GM23338 (cell line): Measurements from ENCODE around the gene DENND4A. TPM values are rescaled to one million over a fixed set of nuclear protein-coding genes. Genes with fewer than 3 reads are reported as not detected.

Experiments used
- ATAC-seq: fragments of 200-7000 bp; cut with Tn5 transposase; 3 replicates; pipeline ENCODE4 v1.9.1; 2020
- DNase-seq: peaks from one replicate; pipeline ENCODE4 v3.0.0-alpha.2; 2015; ENCODE audit warnings: low spot score
- H2AFZ ChIP-seq: fragments of 200-600 bp; sonication (generic); 2 replicates; pipeline ENCODE4 v1.8.0; 2016; ENCODE audit warnings: antibody characterized with exemption, mild to moderate bottlenecking, moderate library complexity
- H3F3A ChIP-seq: fragments of 200-600 bp; sonication (generic); replicated peaks from 2 replicates; pipeline ENCODE4 v1.8.0; 2017; ENCODE audit warnings: antibody characterized with exemption, mixed run types, low read depth
- H3K27ac ChIP-seq: fragments of 200-600 bp; sonication (generic); 2 replicates; pipeline ENCODE4 v1.6.1; 2016; ENCODE audit warnings: low read depth
- H3K27me3 ChIP-seq: fragments of 200-600 bp; sonication (generic); 2 replicates; pipeline ENCODE4 v1.8.0; 2016; ENCODE audit warnings: mild to moderate bottlenecking, mixed run types, moderate library complexity; ENCODE audit not compliant: insufficient read depth
- H3K36me3 ChIP-seq: fragments of 200-600 bp; sonication (generic); 2 replicates; pipeline ENCODE4 v1.8.0; 2016; ENCODE audit warnings: mild to moderate bottlenecking; ENCODE audit not compliant: insufficient read depth
- H3K4me1 ChIP-seq: fragments of 200-600 bp; sonication (generic); 2 replicates; pipeline ENCODE4 v1.8.0; 2016; ENCODE audit warnings: mild to moderate bottlenecking, moderate library complexity; ENCODE audit not compliant: insufficient read depth
- H3K4me2 ChIP-seq: fragments of 200-600 bp; sonication (generic); 2 replicates; pipeline ENCODE4 v1.7.1; 2017; ENCODE audit warnings: mixed run types
- H3K4me3 ChIP-seq: fragments of 200-600 bp; sonication (generic); 2 replicates; pipeline ENCODE4 v1.6.1; 2016; ENCODE audit warnings: mixed run types
- H3K79me2 ChIP-seq: fragments of 200-600 bp; sonication (generic); replicated peaks from 2 replicates; pipeline ENCODE4 v1.8.0; 2017; ENCODE audit warnings: mild to moderate bottlenecking; ENCODE audit not compliant: insufficient read depth
- H3K9me2 ChIP-seq: fragments of 200-600 bp; sonication (generic); 2 replicates; pipeline ENCODE4 v1.8.0; 2017; ENCODE audit not compliant: insufficient read depth
- H4K20me1 ChIP-seq: fragments of 200-600 bp; sonication (generic); replicated peaks from 2 replicates; pipeline ENCODE4 v1.8.0; 2017; ENCODE audit warnings: mild to moderate bottlenecking; ENCODE audit not compliant: insufficient read depth
- H3K27ac Mint-ChIP-seq: 2 replicates; pipeline ENCODE4 v1.8.0; 2020; ENCODE audit warnings: inconsistent platforms, mild to moderate bottlenecking, moderate library complexity, mixed read lengths
- H3K27me3 Mint-ChIP-seq: 3 replicates; pipeline ENCODE4 v1.8.0; 2022; ENCODE audit warnings: low read depth, mild to moderate bottlenecking, moderate library complexity, mixed read lengths, inconsistent platforms; ENCODE audit not compliant: insufficient read depth, poor library complexity
- H3K36me3 Mint-ChIP-seq: 3 replicates; pipeline ENCODE4 v1.8.0; 2021; ENCODE audit warnings: low read depth, mild to moderate bottlenecking, inconsistent platforms, moderate library complexity, mixed read lengths
- H3K4me1 Mint-ChIP-seq: 3 replicates; pipeline ENCODE4 v1.8.0; 2020; ENCODE audit warnings: mild to moderate bottlenecking, inconsistent platforms, mixed read lengths
- H3K4me3 Mint-ChIP-seq: 3 replicates; pipeline ENCODE4 v1.8.0; 2021; ENCODE audit warnings: moderate library complexity, mild to moderate bottlenecking, inconsistent platforms, mixed read lengths
- H3K9me3 Mint-ChIP-seq: 3 replicates; pipeline ENCODE4 v1.8.0; 2020; ENCODE audit warnings: moderate library complexity, mild to moderate bottlenecking, inconsistent platforms, mixed read lengths
- CREB1 ChIP-seq: fragments of 250-450 bp; sonication (Bioruptor Pico); IDR thresholded peaks from 2 replicates; pipeline ENCODE4 v1.5.0; 2020; ENCODE audit warnings: low read depth, mild to moderate bottlenecking, moderate library complexity
- CTCF ChIP-seq, 2 experiments: fragments of 200-600 bp in 1 of 2; sonication (generic) in 1 of 2; conservative IDR thresholded peaks; 2 replicates each; pipeline versions ENCODE4 v1.5.1 to v1.6.1; 2016 to 2017; ENCODE audit warnings: antibody characterized with exemption in 2 of 2, low read depth in 2 of 2, mild to moderate bottlenecking in 2 of 2, moderate library complexity in 1 of 2
- ETS1 ChIP-seq: IDR thresholded peaks from 2 replicates; pipeline ENCODE4 v1.6.1; 2016; ENCODE audit warnings: antibody characterized with exemption
- EZH2 ChIP-seq: fragments of 200-600 bp; sonication (generic); IDR thresholded peaks from one replicate; pipeline ENCODE4 v1.8.0; 2017; ENCODE audit warnings: antibody characterized with exemption, mild to moderate bottlenecking, low read depth; ENCODE audit not compliant: unreplicated experiment
- EZH2phosphoT487 ChIP-seq: fragments of 200-600 bp; sonication (generic); IDR thresholded peaks from one replicate; pipeline ENCODE4 v1.8.1; 2018; ENCODE audit warnings: antibody characterized with exemption; ENCODE audit not compliant: unreplicated experiment
- JUNB ChIP-seq: IDR thresholded peaks from one replicate; pipeline ENCODE4 v1.6.1; 2016; ENCODE audit warnings: antibody characterized with exemption; ENCODE audit not compliant: unreplicated experiment
- NANOG ChIP-seq: IDR thresholded peaks from 2 replicates; pipeline ENCODE4 v1.6.1; 2016; ENCODE audit warnings: antibody characterized with exemption, borderline replicate concordance
- POLR2AphosphoS5 ChIP-seq: IDR thresholded peaks from 2 replicates; pipeline ENCODE4 v1.6.1; 2016; ENCODE audit warnings: antibody characterized with exemption, low read depth
- REST ChIP-seq: IDR thresholded peaks from one replicate; pipeline ENCODE4 v1.6.1; 2018; ENCODE audit warnings: antibody characterized with exemption; ENCODE audit not compliant: unreplicated experiment
- STAT1 ChIP-seq: IDR thresholded peaks from one replicate; pipeline ENCODE4 v1.6.1; 2016; ENCODE audit warnings: antibody characterized with exemption; ENCODE audit not compliant: unreplicated experiment
- ZNF114 ChIP-seq: fragments of 250-450 bp; sonication (Bioruptor Pico); IDR thresholded peaks from 2 replicates; pipeline ENCODE4 v1.5.0; 2020; ENCODE audit warnings: mild to moderate bottlenecking, moderate library complexity
- ZNF331 ChIP-seq: fragments of 250-450 bp; sonication (Bioruptor Pico); IDR thresholded peaks from 2 replicates; pipeline ENCODE4 v1.5.0; 2020; ENCODE audit warnings: low read depth, mild to moderate bottlenecking, moderate library complexity
- polyA plus RNA-seq: library from polyadenylated mRNA; unstranded; fragments of >200 nt; fragmentation: Nextera tagmentation; extraction: Ambion mirVana; gene quantifications from 2 replicates; pipeline ENCODE4 v1.2.1, GENCODE V29; 2016
- total RNA-seq: library from RNA; depleted of rRNA; stranded (reverse); fragments of >200 nt; shearing (Covaris generic); gene quantifications from 2 replicates; pipeline ENCODE4 v1.2.3, GENCODE V29; 2014

DENND4A gene
- total and polyA plus RNA-seq, 2 experiments from 2014 or later = 3.4 to 9.0 TPM

GRCh38 chr15:65682404-65682911 lies 109.6 kb downstream of the DENND4A start:
- no peaks in the 10 kb centered on the region for H3K4me1 Mint-ChIP-seq
- no peaks in the 10 kb centered on the region for H3K79me2 ChIP-seq
- H3K4me2 ChIP-seq = no peak overlapping the region
- ATAC-seq (no peak), DNase-seq (no peak)
- H3K9me3 Mint-ChIP-seq = no peaks in the 10 kb centered on the region
- H3K27me3 ChIP-seq = no peaks in the 10 kb centered on the region
- no peaks in the 10 kb centered on the region for H3K4me1 ChIP-seq
- H4K20me1 ChIP-seq = no peaks in the 10 kb centered on the region
- no peaks in the 10 kb centered on the region for H3K36me3 Mint-ChIP-seq
- no peak overlapping the region for H3K27ac Mint-ChIP-seq
- no peaks in the 10 kb centered on the region for H3F3A ChIP-seq
- H3K27me3 Mint-ChIP-seq = peaks cover 1% of the 10 kb centered on the region
- H3K4me3 ChIP-seq = no peak overlapping the region
- H3K27ac ChIP-seq = no peak overlapping the region
- no peak overlapping the region for H3K4me3 Mint-ChIP-seq
- no peak overlapping the region for H2AFZ ChIP-seq
- no peaks in the 10 kb centered on the region for H3K9me2 ChIP-seq
- no peak for TF ChIP-seq NANOG
- TF ChIP-seq CTCF (conservative IDR thresholded peaks at IDR 0.05; ENCODE audit: low read depth in 2 of 2) = no peak
- no peak for TF ChIP-seq REST
- TF ChIP-seq CREB1 (CRISPR knock-in tag) = no peak
- no peak for TF ChIP-seq EZH2phosphoT487
- no peak for TF ChIP-seq EZH2
- no peak for TF ChIP-seq POLR2AphosphoS5
- no peak for TF ChIP-seq STAT1
- TF ChIP-seq ZNF331 (CRISPR knock-in tag) = no peak
- no peak for TF ChIP-seq ZNF114 (CRISPR knock-in tag)
- no peaks in the 10 kb centered on the region for H3K36me3 ChIP-seq

GRCh38 chr15:65680544-65680943 lies 111.5 kb downstream of the DENND4A start:
- Mint-ChIP-seq H3K36me3 (no peaks in the 10 kb centered on the region), H3K4me1 (no peaks in the 10 kb centered on the region), H3K27me3 (peaks cover 1% of the 10 kb centered on the region), H3K27ac (no peak overlapping the region), H3K4me3 (no peak overlapping the region), H3K9me3 (no peaks in the 10 kb centered on the region)
- H3K9me2 ChIP-seq = no peaks in the 10 kb centered on the region
- H2AFZ ChIP-seq = no peak overlapping the region
- H4K20me1 ChIP-seq = no peaks in the 10 kb centered on the region
- no peak for DNase-seq
- H3F3A ChIP-seq = no peaks in the 10 kb centered on the region
- H3K4me2 ChIP-seq = no peak overlapping the region
- H3K79me2 ChIP-seq = no peaks in the 10 kb centered on the region
- H3K27ac ChIP-seq = no peak overlapping the region
- H3K4me1 ChIP-seq = no peaks in the 10 kb centered on the region
- ATAC-seq = no peak
- H3K36me3 ChIP-seq = no peaks in the 10 kb centered on the region
- H3K4me3 ChIP-seq = no peak overlapping the region
- H3K27me3 ChIP-seq = no peaks in the 10 kb centered on the region
- TF ChIP-seq CTCF (conservative IDR thresholded peaks at IDR 0.05; ENCODE audit: low read depth in 2 of 2) (no peak), POLR2AphosphoS5 (no peak), ZNF331 (CRISPR knock-in tag) (no peak), ZNF114 (CRISPR knock-in tag) (no peak), ETS1 (no peak), EZH2 (no peak), CREB1 (CRISPR knock-in tag) (no peak), STAT1 (no peak), JUNB (no peak)
